Stomach smooth muscle (tissue), 2 donors: ENCODE measurements around the gene MAP3K5.

Experiments
- H3K27ac ChIP-seq: one replicate; pipeline ENCODE4 v1.7.0; 2013; ENCODE audit warnings: mild to moderate bottlenecking, low read length, inconsistent platforms
- H3K27me3 ChIP-seq, 2 donors: one replicate each; pipeline ENCODE4 v1.7.0; 2013; ENCODE audit warnings: low read length in 2 of 2; ENCODE audit not compliant: insufficient read depth in 2 of 2, control insufficient read depth in 1 of 2
- H3K36me3 ChIP-seq, 2 donors: one replicate each; pipeline ENCODE4 v1.7.0; 2013; ENCODE audit warnings: low read length in 2 of 2; ENCODE audit not compliant: control insufficient read depth in 2 of 2, insufficient read depth in 2 of 2
- H3K4me1 ChIP-seq: one replicate; pipeline ENCODE4 v1.7.0; 2013; ENCODE audit warnings: low read length; ENCODE audit not compliant: control insufficient read depth, insufficient read depth
- H3K4me3 ChIP-seq, 2 donors: one replicate each; pipeline ENCODE4 v1.7.0; 2013; ENCODE audit warnings: low read length in 2 of 2
- H3K9ac ChIP-seq, 2 donors: one replicate each; pipeline ENCODE4 v1.7.0; 2013; ENCODE audit warnings: low read length in 2 of 2, mild to moderate bottlenecking in 1 of 2
- H3K9me3 ChIP-seq, 2 donors: one replicate each; pipeline ENCODE4 v1.7.0; 2013; ENCODE audit warnings: low read length in 2 of 2; ENCODE audit not compliant: control insufficient read depth in 2 of 2
- donor health status: healthy.
- donor health status: Pancreatic carcinoma.

MAP3K5 gene

GRCh38 chr6:136641166-136641565, 151.1 kb downstream of the MAP3K5 start:
- H3K36me3 ChIP-seq: peaks cover 0 to 3% of the 10 kb centered on the region in 2 donors

GRCh38 chr6:136640132-136640915, 152.0 kb downstream of the MAP3K5 start:
- Histone ChIP-seq H3K4me3 (no peak overlapping the region), H3K9ac (no peak overlapping the region), H3K9me3 (no peaks in the 10 kb centered on the region), H3K4me1 (peaks cover 11% of the 10 kb centered on the region), H3K36me3 (peaks cover 0 to 3% of the 10 kb centered on the region in 2 donors), H3K27ac (no peak overlapping the region), H3K27me3 (no peaks in the 10 kb centered on the region)

More at GRCh38 chr6:136641166-136641565, 151.1 kb downstream of the MAP3K5 start:
- Histone ChIP-seq H3K27me3 (no peaks in the 10 kb centered on the region), H3K27ac (no peak overlapping the region), H3K4me1 (peaks cover 11% of the 10 kb centered on the region), H3K9me3 (no peaks in the 10 kb centered on the region), H3K9ac (no peak overlapping the region), H3K4me3 (no peak overlapping the region)

- no peak overlapping the region for H3K9ac ChIP-seq
- H3K4me3 ChIP-seq: no peak overlapping the region
- H3K36me3 ChIP-seq: peaks cover 0 to 3% of the 10 kb centered on the region in 2 donors
- no peaks in the 10 kb centered on the region for H3K27me3 ChIP-seq
- H3K27ac ChIP-seq: no peak overlapping the region
- no peaks in the 10 kb centered on the region for H3K9me3 ChIP-seq
- H3K4me1 ChIP-seq: peaks cover 9% of the 10 kb centered on the region
Measured at GRCh38 chr6:136639702-136640101, 152.6 kb downstream of the MAP3K5 start.

GRCh38 chr6:136635615-136636014, 156.7 kb downstream of the MAP3K5 start:
- Histone ChIP-seq H3K27ac (no peak overlapping the region), H3K9ac (no peak overlapping the region), H3K27me3 (no peaks in the 10 kb centered on the region), H3K9me3 (no peaks in the 10 kb centered on the region), H3K4me1 (no peaks in the 10 kb centered on the region), H3K4me3 (no peak overlapping the region), H3K36me3 (peaks cover 0 to 3% of the 10 kb centered on the region in 2 donors)

GRCh38 chr6:136633355-136633754, 158.9 kb downstream of the MAP3K5 start:
- Histone ChIP-seq H3K36me3 (peaks cover 0 to 3% of the 10 kb centered on the region in 2 donors), H3K27ac (no peak overlapping the region)

GRCh38 chr6:136628996-136629395, 163.3 kb downstream of the MAP3K5 start:
- Histone ChIP-seq H3K9me3 (no peaks in the 10 kb centered on the region), H3K27me3 (no peaks in the 10 kb centered on the region), H3K4me1 (no peaks in the 10 kb centered on the region), H3K9ac (no peak overlapping the region), H3K4me3 (no peak overlapping the region), H3K27ac (no peak overlapping the region), H3K36me3 (no peaks in the 10 kb centered on the region)

More at GRCh38 chr6:136633355-136633754, 158.9 kb downstream of the MAP3K5 start:
- Histone ChIP-seq H3K27me3 (no peaks in the 10 kb centered on the region), H3K9me3 (no peaks in the 10 kb centered on the region), H3K4me1 (no peaks in the 10 kb centered on the region), H3K4me3 (no peak overlapping the region), H3K9ac (no peak overlapping the region)

- no peak overlapping the region for H3K27ac ChIP-seq
- no peak overlapping the region for H3K9ac ChIP-seq
- H3K9me3 ChIP-seq: no peaks in the 10 kb centered on the region
- no peaks in the 10 kb centered on the region for H3K27me3 ChIP-seq
- H3K36me3 ChIP-seq: peaks cover under 1 to 4% of the 10 kb centered on the region in 2 donors
- no peaks in the 10 kb centered on the region for H3K4me1 ChIP-seq
- no peak overlapping the region for H3K4me3 ChIP-seq
Measured at GRCh38 chr6:136627191-136627590, 165.1 kb downstream of the MAP3K5 start.

GRCh38 chr6:136625293-136625692, 167.0 kb downstream of the MAP3K5 start:
- no peaks in the 10 kb centered on the region for H3K27me3 ChIP-seq
- no peaks in the 10 kb centered on the region for H3K9me3 ChIP-seq
- H3K4me1 ChIP-seq: no peaks in the 10 kb centered on the region
- H3K4me3 ChIP-seq: no peak overlapping the region
- H3K27ac ChIP-seq: no peak overlapping the region
- no peak overlapping the region for H3K9ac ChIP-seq
- H3K36me3 ChIP-seq: peaks cover 6% of the 10 kb centered on the region in 2 donors

- no peaks in the 10 kb centered on the region for H3K4me1 ChIP-seq
- H3K27ac ChIP-seq: no peak overlapping the region
- no peak overlapping the region for H3K9ac ChIP-seq
- peaks cover 6% of the 10 kb centered on the region in 2 donors for H3K36me3 ChIP-seq
- no peaks in the 10 kb centered on the region for H3K27me3 ChIP-seq
- no peak overlapping the region for H3K4me3 ChIP-seq
- no peaks in the 10 kb centered on the region for H3K9me3 ChIP-seq
Measured at GRCh38 chr6:136624347-136624746, 167.9 kb downstream of the MAP3K5 start.

- Histone ChIP-seq H3K27ac (no peak overlapping the region), H3K4me1 (no peaks in the 10 kb centered on the region), H3K27me3 (no peaks in the 10 kb centered on the region), H3K36me3 (peaks cover 6% of the 10 kb centered on the region in 2 donors), H3K9ac (no peak overlapping the region), H3K4me3 (no peak overlapping the region), H3K9me3 (no peaks in the 10 kb centered on the region)
Measured at GRCh38 chr6:136618086-136618485, 174.2 kb downstream of the MAP3K5 start.

- H3K27me3 ChIP-seq: no peaks in the 10 kb centered on the region
- peaks cover 0 to 4% of the 10 kb centered on the region in 2 donors for H3K36me3 ChIP-seq
- H3K9ac ChIP-seq: no peak overlapping the region
- H3K4me3 ChIP-seq: no peak overlapping the region
- H3K4me1 ChIP-seq: no peaks in the 10 kb centered on the region
- no peaks in the 10 kb centered on the region for H3K9me3 ChIP-seq
- no peak overlapping the region for H3K27ac ChIP-seq
Measured at GRCh38 chr6:136616527-136616926, 175.8 kb downstream of the MAP3K5 start.
